NCI-H460 (cell line): ENCODE data around the gene GPRIN3. TPM values are rescaled to one million over a fixed set of nuclear protein-coding genes. Genes with fewer than 3 reads are reported as not detected.

Experiments
- DNase-seq: peaks from one replicate; pipeline ENCODE4 v3.0.0-alpha.2; 2016; ENCODE audit warnings: low read depth; ENCODE audit errors: extremely low read depth
- polyA plus RNA-seq: library from polyadenylated mRNA; depleted of rRNA; stranded (reverse); fragments of >200 nt; gene quantifications from 2 replicates; pipeline ENCODE4 v1.2.3, GENCODE V29; 2014; cell fraction: nucleus; rRNA removed
- total RNA-seq: library from RNA; depleted of rRNA; stranded (reverse); fragments of >200 nt; shearing (Covaris generic); gene quantifications from 2 replicates; pipeline ENCODE4 v1.2.3, GENCODE V29; 2014; rRNA removed

GPRIN3 gene
- 36.5 and 42.8 TPM in 2 replicates for total RNA-seq
- 12.9 and 16.5 TPM in 2 replicates for polyA plus RNA-seq

GRCh38 chr4:89307446-89308160 lies at the start of gene GPRIN3:
GPRIN3 (minus strand) TSS chr4:89307800; CDS start chr4:89250110, 57,690 bp downstream.
- DNase-seq = no peak

GRCh38 chr4:89357340-89357739 lies 49.7 kb upstream of the GPRIN3 start:
- no peak for DNase-seq

- DNase-seq = no peak
Measured at GRCh38 chr4:89356086-89356485, 48.5 kb upstream of the GPRIN3 start.

GRCh38 chr4:89353514-89353913 lies 45.9 kb upstream of the GPRIN3 start:
- DNase-seq = no peak

GRCh38 chr4:89352541-89352940 lies 44.9 kb upstream of the GPRIN3 start:
- no peak for DNase-seq

- no peak for DNase-seq
Measured at GRCh38 chr4:89351201-89351600, 43.6 kb upstream of the GPRIN3 start.

GRCh38 chr4:89347363-89348025 lies 39.9 kb upstream of the GPRIN3 start:
- no peak for DNase-seq

- no peak for DNase-seq
Measured at GRCh38 chr4:89344571-89344970, 37.0 kb upstream of the GPRIN3 start.

GRCh38 chr4:89338206-89338605 lies 30.6 kb upstream of the GPRIN3 start:
- no peak for DNase-seq

GRCh38 chr4:89337681-89338080 lies 30.1 kb upstream of the GPRIN3 start:
- DNase-seq = no peak

GRCh38 chr4:89336818-89337420 lies 29.3 kb upstream of the GPRIN3 start:
- no peak for DNase-seq

GRCh38 chr4:89334830-89335229 lies 27.2 kb upstream of the GPRIN3 start:
- no peak for DNase-seq

- no peak for DNase-seq
Measured at GRCh38 chr4:89334311-89334710, 26.7 kb upstream of the GPRIN3 start.

- no peak for DNase-seq
Measured at GRCh38 chr4:89331686-89332544, 24.3 kb upstream of the GPRIN3 start.

GRCh38 chr4:89331197-89331596 lies 23.6 kb upstream of the GPRIN3 start:
- DNase-seq = no peak

GRCh38 chr4:89329280-89329679 lies 21.7 kb upstream of the GPRIN3 start:
- DNase-seq = no peak

- no peak for DNase-seq
Measured at GRCh38 chr4:89324671-89325070, 17.1 kb upstream of the GPRIN3 start.

GRCh38 chr4:89322671-89323070 lies 15.1 kb upstream of the GPRIN3 start:
- no peak for DNase-seq

- no peak for DNase-seq
Measured at GRCh38 chr4:89319756-89320155, 12.2 kb upstream of the GPRIN3 start.

GRCh38 chr4:89316931-89317366 lies 9.3 kb upstream of the GPRIN3 start:
- DNase-seq = no peak

GRCh38 chr4:89316211-89316610 lies 8.6 kb upstream of the GPRIN3 start:
- no peak for DNase-seq
